Gastroesophageal sphincter (tissue), 4 donors: ENCODE results near the gene TMEM120B. TPM values are rescaled to one million over a fixed set of nuclear protein-coding genes. Genes with fewer than 3 reads are reported as not detected.

Source experiments
- ATAC-seq: fragments of 150-250 bp; one replicate; pipeline ENCODE4 v1.9.1; 2016; ENCODE audit warnings: mild to moderate bottlenecking, moderate library complexity
- H3K27ac ChIP-seq, 4 donors: fragments of 200-600 bp; sonication (generic) in 3 of 4; 1 replicate in 3 of 4; 2 replicates in 1 of 4; pipeline ENCODE4 v1.5.1; 2016 to 2019
- H3K27me3 ChIP-seq: fragments of 200-600 bp; sonication (generic); one replicate; pipeline ENCODE4 v1.5.1; 2019
- H3K36me3 ChIP-seq, 2 donors: fragments of 200-600 bp; sonication (generic); one replicate each; pipeline ENCODE4 v1.5.1; 2019; ENCODE audit warnings: control low read depth in 1 of 2
- H3K4me1 ChIP-seq, 3 donors: fragments of 200-600 bp; sonication (generic); 1 replicate in 2 of 3; 2 replicates in 1 of 3; pipeline ENCODE4 v1.5.1; 2016 to 2019; ENCODE audit warnings: control low read depth in 2 of 3
- H3K4me3 ChIP-seq, 2 donors: fragments of 200-600 bp; sonication (generic); one replicate each; pipeline ENCODE4 v1.5.1; 2019; ENCODE audit warnings: mild to moderate bottlenecking in 1 of 2, moderate library complexity in 1 of 2
- H3K9me3 ChIP-seq, 3 donors: fragments of 200-600 bp; sonication (generic); one replicate each; pipeline ENCODE4 v1.5.1; 2017 to 2019; ENCODE audit warnings: control low read depth in 2 of 3
- EP300 ChIP-seq: sonication (generic); formaldehyde crosslinking; IDR thresholded peaks from one replicate; pipeline ENCODE4 v1.6.1; 2017; ENCODE audit warnings: antibody characterized with exemption, mild to moderate bottlenecking
- POLR2A ChIP-seq, 2 donors: fragments of 450-650 bp; IDR thresholded peaks; one replicate each; pipeline ENCODE4 v1.6.1; 2017; ENCODE audit warnings: antibody characterized with exemption in 2 of 2, mild to moderate bottlenecking in 2 of 2, moderate library complexity in 1 of 2
- POLR2AphosphoS5 ChIP-seq: sonication (generic); formaldehyde crosslinking; IDR thresholded peaks from one replicate; pipeline ENCODE4 v1.6.1; 2017; ENCODE audit warnings: antibody characterized with exemption
- WGBS, 2 donors: methylation state at CpG; one replicate each; pipeline ENCODE4 v1.1.5; 2018; ENCODE audit warnings: low coverage in 1 of 2; 5-methylcytosine and 5-hydroxymethylcytosine counted together
- total RNA-seq, 4 donors: library from RNA; depleted of rRNA; stranded (reverse); fragments of >200 nt; gene quantifications; one replicate each; pipeline ENCODE4 v1.1.0, GENCODE V29; 2016
- TF ChIP-seq, protein P1 (sequence below), 4 experiments: fragments of 200-600 bp in 2 of 4; fragments of 450-650 bp in 2 of 4; sonication (generic) in 1 of 4; IDR thresholded peaks; one replicate each; pipeline ENCODE4 v1.5.1; 2017 to 2019; ENCODE audit warnings: antibody characterized with exemption in 4 of 4, mild to moderate bottlenecking in 2 of 4, moderate library complexity in 2 of 4

TMEM120B gene
- total RNA-seq, 4 donors from 2014 or later, result 4.2 to 14.3 (median 9.9) TPM

DNA sequence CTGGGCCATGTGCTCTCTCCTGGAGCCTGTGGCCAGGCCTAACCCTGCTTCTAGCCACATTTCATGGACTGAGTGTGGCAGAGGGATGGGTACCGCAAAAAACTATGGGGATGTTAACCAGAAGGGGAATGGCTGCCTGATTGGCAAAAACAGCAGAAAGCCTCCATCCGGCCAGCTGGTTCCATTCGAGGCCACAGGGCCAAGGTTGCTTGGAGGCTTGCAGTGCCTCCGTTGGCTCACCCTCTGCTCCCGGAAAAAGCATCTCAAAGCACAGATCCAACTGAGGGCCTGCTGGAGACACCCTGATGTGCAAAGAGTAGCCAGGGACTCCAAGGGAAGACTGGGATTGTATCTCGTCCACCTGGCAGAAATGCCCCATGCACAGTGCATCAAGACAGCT is 16.5 kb downstream of the TMEM120B start:
- no peaks in the 10 kb centered on the region for H3K9me3 ChIP-seq
- no peak for ATAC-seq
- 100% methylated on average over 1 of the region's 6 CpGs; no CpG with 5 or more reads in 1 of the 2 donors for WGBS, 2 donors
- no peak for TF ChIP-seq POLR2A (IDR thresholded peaks at IDR 0.05)
- TF ChIP-seq POLR2AphosphoS5, result no peak
- TF ChIP-seq EP300, result no peak
- TF ChIP-seq, protein P1, sequence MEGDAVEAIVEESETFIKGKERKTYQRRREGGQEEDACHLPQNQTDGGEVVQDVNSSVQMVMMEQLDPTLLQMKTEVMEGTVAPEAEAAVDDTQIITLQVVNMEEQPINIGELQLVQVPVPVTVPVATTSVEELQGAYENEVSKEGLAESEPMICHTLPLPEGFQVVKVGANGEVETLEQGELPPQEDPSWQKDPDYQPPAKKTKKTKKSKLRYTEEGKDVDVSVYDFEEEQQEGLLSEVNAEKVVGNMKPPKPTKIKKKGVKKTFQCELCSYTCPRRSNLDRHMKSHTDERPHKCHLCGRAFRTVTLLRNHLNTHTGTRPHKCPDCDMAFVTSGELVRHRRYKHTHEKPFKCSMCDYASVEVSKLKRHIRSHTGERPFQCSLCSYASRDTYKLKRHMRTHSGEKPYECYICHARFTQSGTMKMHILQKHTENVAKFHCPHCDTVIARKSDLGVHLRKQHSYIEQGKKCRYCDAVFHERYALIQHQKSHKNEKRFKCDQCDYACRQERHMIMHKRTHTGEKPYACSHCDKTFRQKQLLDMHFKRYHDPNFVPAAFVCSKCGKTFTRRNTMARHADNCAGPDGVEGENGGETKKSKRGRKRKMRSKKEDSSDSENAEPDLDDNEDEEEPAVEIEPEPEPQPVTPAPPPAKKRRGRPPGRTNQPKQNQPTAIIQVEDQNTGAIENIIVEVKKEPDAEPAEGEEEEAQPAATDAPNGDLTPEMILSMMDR (IDR thresholded peaks at IDR 0.05), result no peak
- no peak overlapping the region for H3K4me3 ChIP-seq
- H3K36me3 ChIP-seq, result no peaks in the 10 kb centered on the region
- no peaks in the 10 kb centered on the region for H3K4me1 ChIP-seq
- no peak overlapping the region for H3K27ac ChIP-seq
- H3K27me3 ChIP-seq, result no peaks in the 10 kb centered on the region

DNA sequence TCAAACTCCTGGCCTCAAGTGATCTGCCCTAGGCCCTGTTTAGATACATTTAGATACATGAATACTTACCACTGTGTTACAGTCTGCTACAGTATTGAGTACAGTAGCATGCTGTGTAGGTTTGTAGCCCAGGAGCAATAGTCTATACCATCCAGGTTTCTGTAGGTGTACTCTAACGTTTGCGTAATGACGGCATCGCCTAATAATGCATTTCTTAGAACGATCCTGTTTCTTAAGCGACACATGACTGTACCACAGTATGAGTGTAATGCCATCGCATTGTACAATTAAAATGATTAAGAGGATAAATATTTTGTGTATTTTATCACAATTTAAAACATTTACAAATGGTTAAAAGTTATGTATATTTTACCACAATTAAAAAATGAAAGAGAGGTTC is 18.9 kb downstream of the TMEM120B start:
- H3K4me1 ChIP-seq, result no peaks in the 10 kb centered on the region
- TF ChIP-seq POLR2AphosphoS5, result no peak
- no peak for TF ChIP-seq POLR2A (IDR thresholded peaks at IDR 0.05)
- TF ChIP-seq EP300, result no peak
- TF ChIP-seq, protein P1 (IDR thresholded peaks at IDR 0.05), result no peak
- no peak overlapping the region for H3K4me3 ChIP-seq
- no peaks in the 10 kb centered on the region for H3K27me3 ChIP-seq
- WGBS, 2 donors, result 94 to 100% methylated on average over 7 of the region's 7 CpGs
- no peak for ATAC-seq
- no peaks in the 10 kb centered on the region for H3K36me3 ChIP-seq
- H3K27ac ChIP-seq, result no peak overlapping the region
- H3K9me3 ChIP-seq, result no peaks in the 10 kb centered on the region

DNA sequence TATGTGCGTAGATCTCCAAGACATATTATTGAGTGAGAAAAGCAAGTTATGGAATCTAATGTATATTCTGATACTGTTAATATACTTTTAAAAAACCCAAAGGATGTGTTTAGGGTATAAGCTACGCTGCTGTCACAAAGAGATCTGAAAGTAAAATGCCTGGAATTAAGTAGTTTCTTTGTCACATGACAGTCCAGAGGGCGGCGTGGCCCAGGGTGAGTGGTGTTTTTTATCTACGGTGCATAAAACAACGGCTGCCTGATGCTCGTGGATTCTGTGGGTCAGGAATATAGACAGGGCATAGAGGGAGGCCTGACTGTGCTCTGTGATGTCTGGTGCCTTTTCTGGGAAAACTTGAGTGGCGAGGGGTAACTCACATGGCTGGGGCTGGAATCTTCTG is 21.3 kb downstream of the TMEM120B start:
- TF ChIP-seq POLR2A (IDR thresholded peaks at IDR 0.05) (no peak), EP300 (no peak), POLR2AphosphoS5 (no peak)
- TF ChIP-seq, protein P1 (IDR thresholded peaks at IDR 0.05), result no peak
- ATAC-seq, result no peak
- H3K4me1 ChIP-seq, result no peaks in the 10 kb centered on the region
- H3K9me3 ChIP-seq, result no peaks in the 10 kb centered on the region
- WGBS, 2 donors, result 87 to 90% methylated on average over 8 of the region's 8 CpGs
- H3K27me3 ChIP-seq, result no peaks in the 10 kb centered on the region
- no peak overlapping the region for H3K27ac ChIP-seq
- no peak overlapping the region for H3K4me3 ChIP-seq
- H3K36me3 ChIP-seq, result no peaks in the 10 kb centered on the region

DNA sequence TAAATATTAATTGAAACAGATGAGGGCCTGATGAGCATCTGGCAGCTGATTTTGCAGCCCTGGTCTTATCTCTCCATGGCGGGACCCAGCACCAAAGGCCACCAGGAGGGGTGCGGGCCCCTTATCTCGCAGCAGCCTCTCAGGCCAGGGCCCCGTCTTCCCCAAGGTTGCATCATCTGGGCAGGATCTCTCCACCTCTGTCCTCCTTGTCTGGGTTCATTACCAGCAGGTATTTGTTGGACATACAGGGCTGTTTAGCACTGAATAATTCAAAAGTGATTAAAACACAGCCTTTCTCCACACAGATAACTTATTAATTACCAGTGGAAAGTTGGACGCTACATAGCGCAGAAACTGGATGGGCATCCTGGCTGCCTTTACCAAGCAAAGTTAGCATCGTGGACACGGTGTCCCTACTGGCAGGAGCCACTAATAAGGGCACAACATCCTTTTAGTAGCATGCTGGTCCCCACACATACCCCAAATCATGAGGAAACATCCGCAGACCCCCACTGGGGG is 25.8 kb downstream of the TMEM120B start:
- H3K4me1 ChIP-seq, result no peaks in the 10 kb centered on the region
- no peaks in the 10 kb centered on the region for H3K36me3 ChIP-seq
- WGBS, 2 donors, result 80 to 84% methylated on average over 1 to 3 of the region's 9 CpGs
- no peak overlapping the region for H3K4me3 ChIP-seq
- no peak overlapping the region for H3K27ac ChIP-seq
- ATAC-seq, result no peak
- no peaks in the 10 kb centered on the region for H3K9me3 ChIP-seq
- no peak for TF ChIP-seq EP300
- TF ChIP-seq, protein P1 (IDR thresholded peaks at IDR 0.05), result no peak
- TF ChIP-seq POLR2A (IDR thresholded peaks at IDR 0.05), result no peak
- no peak for TF ChIP-seq POLR2AphosphoS5
- H3K27me3 ChIP-seq, result no peaks in the 10 kb centered on the region

DNA sequence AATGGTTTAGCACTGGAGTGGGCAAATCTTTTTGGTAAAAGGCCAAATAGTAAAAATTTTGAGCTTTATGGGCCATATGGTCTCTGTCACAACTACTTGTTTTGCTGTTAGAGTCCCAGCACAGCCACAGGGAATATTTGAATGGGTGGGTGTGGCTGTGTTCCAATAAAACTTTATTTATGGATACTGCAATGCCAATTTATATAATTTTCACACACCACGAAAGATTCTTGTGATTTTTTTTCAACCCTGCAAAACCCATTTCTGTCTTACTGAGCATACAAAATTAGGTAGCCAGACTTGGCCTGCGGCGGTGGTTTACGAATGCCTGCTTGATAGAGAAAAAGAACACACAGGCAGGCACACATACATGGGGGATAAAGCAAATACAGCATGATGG is 28.3 kb downstream of the TMEM120B start:
- 80 to 85% methylated on average over 2 to 4 of the region's 4 CpGs for WGBS, 2 donors
- H3K9me3 ChIP-seq, result no peaks in the 10 kb centered on the region
- no peak overlapping the region for H3K4me3 ChIP-seq
- no peak for TF ChIP-seq EP300
- H3K27ac ChIP-seq, result no peak overlapping the region
- peaks cover 0 to 11% of the 10 kb centered on the region in 2 donors for H3K36me3 ChIP-seq
- no peak for ATAC-seq
- H3K4me1 ChIP-seq, result no peaks in the 10 kb centered on the region
- H3K27me3 ChIP-seq, result no peaks in the 10 kb centered on the region
